HG03025 (cell line): Measurements from ENCODE around the gene CAST.

Source experiments
- ATAC-seq: cut with Tn5 transposase; IDR thresholded peaks from one replicate; pipeline ENCODE4 v1.9.1; 2021; ENCODE audit warnings: mild to moderate bottlenecking, moderate library complexity; ENCODE audit not compliant: unreplicated experiment, low FRiP score

The CAST gene

DNA sequence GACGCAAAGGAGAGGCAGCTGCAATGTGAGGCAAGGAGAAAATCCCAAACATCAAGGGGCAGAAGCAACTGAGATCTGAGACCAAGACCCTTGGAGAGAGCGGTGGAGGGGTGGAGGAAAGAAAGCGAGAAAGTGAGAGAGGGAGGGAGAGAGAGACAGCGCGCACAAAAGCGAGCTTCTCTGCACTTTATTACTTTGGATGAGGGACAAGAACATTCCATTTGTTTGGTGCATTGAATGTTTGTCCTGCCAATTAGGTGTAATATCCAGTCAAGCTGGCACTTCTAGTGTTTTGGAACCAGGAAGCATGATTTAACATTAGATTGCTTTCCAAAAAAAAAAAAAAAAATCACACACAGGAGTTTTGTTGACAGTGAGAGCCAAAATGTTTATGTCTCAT is 1.4 kb downstream of the CAST start:
- no peak for ATAC-seq

DNA sequence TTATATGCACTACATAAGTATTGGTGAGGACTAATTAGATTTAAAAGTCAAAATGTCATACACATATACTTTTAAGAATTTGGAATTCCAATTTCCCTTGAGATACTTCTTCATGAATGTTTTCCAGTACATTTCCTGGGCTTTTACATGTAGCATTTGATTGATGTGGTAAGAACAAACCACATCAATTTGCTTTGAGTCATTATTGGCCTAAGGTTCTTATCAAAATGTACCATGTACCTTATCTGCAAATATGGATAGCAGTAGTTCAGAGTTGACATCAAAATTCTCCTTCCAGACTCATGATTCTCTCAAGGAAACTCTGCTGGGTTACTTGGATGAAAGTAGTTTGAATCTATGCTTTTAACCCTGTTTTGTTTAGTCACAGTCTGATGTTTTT is 2.5 kb downstream of the CAST start:
- no peak for ATAC-seq

DNA sequence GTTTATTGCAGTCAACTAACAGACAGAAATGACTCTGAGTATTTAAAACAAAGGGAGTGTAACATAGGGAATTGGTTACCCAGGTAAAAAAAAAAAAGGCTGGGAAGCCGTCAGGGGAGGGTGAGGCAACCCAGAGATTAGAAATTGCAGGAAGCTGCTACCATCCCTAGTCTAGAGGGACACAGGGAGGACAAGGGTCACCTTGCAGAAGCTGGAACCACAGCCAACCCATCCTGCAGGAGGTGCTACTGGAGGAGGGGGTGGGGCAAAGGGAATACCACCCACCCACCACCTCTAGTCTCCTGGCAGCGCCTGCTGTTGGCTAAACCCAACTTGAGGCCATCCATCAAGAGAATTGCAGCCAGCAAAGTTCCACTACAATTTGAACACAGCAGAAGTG is 6.5 kb downstream of the CAST start:
- ATAC-seq, result no peak

DNA sequence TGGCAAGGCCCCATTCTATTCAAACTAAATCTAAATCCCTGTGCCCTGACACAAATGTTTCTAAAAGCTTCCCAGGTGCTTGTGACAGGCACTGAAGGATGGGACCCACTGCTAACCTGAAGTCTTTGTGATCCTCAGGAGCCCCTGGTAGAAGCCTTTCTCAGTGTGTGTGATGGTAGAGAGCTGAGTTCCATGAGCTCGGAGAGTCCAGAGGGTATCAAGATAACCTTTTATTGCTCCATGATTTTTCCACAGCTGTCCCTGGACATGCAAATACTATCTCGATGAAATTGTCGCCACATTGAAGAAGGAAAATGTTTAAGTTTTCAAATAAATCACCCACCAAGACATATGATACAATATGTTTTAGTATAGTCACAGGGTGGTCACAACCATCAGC is 7.7 kb downstream of the CAST start:
- ATAC-seq, result no peak

DNA sequence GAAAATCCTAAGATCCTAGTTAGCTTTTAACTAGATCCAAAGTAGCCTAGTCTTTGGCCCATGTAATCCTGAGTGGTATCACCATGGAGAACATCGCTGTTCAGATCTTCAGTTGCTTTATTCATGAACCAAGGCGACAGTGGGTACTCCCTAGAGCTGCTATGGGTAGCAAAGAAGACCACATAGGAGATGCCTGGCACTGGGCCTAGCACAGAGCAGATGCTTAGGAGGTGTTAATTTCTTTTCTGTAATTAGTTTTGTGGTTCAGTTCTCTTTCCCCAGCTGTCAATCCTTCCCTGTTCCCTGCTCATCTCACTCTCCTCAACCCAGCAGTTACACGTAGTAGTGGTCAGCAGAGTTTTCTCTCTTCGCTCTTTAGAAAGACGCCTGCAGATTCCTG is 9.3 kb downstream of the CAST start:
- no peak for ATAC-seq

DNA sequence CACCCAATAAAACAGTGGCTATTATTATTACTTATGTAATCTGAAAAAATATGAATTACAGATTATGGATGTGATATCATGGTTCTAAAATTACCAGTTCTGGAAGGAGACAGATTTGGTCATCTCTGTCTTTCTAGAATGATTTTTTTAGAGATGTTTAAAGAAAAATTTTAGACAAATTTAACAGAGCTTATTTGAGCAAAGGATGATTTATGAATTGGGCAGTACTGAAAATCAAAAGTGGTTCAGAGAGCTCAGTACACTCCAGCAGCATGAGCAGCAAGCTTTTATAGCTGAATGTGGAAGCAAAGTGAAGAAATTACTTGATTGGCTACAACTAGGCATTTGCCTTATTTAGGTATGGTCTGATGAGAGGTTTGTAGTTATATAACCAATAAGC is 11.0 kb downstream of the CAST start:
- no peak for ATAC-seq

DNA sequence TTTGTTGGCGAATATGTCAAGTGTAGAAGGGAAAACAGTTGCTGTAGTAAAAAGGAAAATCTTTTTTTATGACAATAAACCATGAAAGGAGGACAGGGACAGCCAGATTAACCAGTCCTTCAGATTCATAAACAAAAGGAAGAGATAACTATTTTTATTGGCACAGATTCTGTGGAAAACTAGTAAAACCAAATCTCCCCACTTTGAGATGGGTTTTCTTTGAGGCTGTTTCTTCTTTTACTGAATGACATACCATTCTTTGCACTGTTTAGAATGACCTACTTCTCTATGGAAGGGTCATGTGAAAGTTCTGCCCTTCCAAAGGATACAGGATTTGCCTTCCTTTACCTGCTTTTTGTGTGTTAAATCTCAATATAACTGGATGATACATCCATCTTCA is 13.7 kb downstream of the CAST start:
- no peak for ATAC-seq

DNA sequence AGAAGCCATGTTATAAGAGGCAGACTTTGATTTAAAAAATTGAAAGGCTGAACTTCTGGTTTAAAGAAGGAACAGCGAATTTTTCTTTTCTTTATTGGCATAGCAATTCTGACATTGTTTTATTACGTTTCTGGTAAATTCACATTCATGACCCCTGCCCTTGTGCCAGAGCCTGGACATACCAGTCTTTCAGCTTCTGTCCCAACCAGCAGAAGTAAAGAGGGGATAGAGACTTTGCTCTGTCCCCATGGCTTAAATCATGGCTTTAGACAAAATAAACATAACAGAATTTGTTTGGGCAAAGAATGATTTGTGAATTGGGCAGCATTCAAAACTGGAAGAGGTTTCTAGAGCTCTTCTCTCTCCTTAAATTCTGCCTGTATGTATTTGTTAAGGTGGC is 15.3 kb downstream of the CAST start:
- no peak for ATAC-seq

DNA sequence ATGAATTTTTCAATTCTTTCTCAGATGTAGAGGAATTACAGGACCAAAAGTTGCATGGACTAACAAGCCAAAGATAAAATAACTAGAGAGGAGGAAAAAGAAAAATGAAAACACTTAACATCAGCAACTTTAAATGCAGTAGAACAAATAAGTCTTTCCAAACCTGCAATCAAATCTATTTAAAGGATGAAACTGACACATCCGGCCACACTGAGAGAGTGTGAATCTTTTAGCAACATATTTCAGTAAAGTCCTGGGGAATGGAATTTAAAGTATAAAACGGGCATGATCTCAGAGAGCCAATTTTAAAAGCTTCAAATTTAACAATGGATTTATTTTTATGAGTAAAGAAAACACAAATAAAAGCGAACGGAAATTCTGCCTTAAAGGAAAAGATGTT is 17.1 kb downstream of the CAST start:
- ATAC-seq, result no peak

DNA sequence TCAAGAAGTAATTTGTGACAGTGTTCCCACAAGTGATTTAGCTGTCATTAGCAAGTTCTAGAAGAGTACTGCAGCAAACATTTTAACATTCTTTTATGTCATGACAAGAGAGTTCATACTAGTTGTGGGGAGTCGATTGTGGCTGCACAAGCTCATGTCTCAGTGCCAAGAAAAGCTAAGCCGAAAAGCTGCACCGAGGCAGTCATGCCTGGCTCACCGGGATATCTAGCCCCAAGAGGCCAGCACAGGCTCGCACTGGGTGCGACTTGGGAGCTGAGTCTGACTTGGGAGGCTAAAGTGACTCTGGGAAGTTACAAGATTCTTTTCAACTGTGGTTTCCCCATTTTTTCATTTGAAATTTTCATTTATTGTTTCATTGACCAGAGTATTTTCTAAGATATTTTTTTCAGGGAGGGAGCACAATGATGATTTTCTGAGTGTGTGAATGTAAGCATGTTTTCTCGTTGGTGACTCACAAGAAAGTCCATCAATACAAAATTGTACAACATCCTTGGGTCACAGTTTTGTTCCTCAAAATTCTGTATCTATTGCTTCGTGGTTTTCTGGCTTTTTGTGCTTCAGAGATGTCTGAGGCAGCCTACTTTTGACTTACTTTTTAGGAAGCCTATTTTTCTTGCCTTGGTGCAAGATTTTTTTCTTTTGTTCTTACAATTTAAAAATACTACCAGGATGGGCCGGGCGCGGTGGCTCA is 18.7 kb downstream of the CAST start:
- no peak for ATAC-seq

DNA sequence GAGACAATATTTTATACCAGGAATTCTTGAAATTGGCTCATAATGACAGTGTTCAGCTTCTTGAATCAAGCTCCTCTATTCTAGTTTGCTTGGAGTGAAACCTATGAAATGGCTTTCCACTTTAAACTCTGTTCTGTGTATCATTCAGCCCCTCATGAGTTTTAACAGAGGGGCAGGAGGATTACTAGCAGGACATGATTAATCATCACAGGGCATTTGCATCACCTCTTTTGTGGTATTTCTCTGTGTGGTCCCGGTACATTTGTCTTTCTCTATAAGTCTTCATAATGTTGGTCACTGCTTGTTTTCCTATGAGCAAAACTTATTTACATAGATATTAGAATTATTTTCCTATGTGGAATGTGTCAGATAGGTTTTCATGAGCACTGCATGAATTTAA is 21.2 kb downstream of the CAST start:
- no peak for ATAC-seq

DNA sequence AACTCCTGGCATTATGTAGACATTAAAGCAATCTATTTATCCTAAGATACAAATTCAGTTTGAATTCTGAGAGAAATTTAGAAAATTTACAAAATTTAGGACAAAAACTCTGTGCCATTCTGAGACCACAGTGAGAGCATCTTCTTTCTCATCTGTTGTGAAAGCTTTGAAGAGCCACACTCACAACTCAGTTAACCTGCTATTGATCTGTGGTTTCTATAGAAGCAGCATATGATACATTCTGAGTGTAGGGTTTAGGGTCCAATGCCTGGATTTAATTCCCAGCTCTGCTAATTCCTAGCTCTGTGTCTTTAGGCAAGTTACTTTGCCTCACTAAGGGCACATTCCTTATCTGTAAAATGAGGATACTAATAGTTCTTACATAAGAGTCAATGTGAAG is 21.6 kb downstream of the CAST start:
- no peak for ATAC-seq

DNA sequence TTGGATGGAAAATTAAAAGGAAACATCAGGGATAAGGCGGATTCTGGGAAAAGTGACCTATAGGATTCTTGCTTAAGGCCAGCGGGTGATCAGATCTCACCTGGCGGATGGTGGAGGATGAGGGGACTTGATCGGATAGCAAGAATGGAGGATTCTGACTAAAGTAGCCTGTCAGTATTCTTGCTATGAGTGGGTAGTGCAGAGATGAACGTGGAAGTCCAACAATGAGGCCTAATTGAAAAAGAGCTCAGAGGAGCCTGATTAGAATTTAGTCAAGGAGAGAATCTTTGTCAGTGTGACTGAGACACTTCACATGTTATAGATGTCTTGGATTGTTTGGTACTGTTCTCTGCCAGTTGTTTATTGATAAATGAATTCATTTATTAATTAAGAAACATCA is 24.9 kb downstream of the CAST start:
- no peak for ATAC-seq

DNA sequence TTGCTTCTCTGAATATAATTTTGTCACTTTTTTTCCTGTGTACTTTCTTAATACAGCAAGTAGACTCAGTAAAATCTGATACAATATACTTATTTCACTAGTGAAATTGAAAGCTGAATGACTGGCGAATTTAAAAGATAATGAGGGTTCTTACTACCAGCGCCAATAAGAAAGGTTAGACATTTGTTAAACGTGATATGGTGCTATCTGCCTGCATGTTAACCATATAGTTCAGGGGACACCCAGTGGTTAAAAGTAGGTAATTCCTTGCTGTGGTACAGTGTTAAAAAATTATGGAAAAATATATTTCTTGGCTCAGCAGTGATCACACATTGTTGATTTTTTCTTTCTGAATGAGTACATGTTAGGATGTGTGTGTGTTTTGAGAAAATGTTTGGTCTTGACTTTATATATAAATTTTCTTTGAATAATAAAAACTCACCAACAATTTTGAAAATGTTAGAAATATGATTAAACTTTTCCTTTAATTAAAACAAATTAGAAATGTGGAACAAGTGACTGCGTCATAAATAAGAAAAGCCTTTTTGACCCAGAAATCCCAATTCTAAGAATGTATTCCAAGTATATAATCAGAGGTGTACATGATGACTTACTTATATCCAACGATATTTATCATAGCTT is 25.8 kb downstream of the CAST start:
- ATAC-seq, result no peak

DNA sequence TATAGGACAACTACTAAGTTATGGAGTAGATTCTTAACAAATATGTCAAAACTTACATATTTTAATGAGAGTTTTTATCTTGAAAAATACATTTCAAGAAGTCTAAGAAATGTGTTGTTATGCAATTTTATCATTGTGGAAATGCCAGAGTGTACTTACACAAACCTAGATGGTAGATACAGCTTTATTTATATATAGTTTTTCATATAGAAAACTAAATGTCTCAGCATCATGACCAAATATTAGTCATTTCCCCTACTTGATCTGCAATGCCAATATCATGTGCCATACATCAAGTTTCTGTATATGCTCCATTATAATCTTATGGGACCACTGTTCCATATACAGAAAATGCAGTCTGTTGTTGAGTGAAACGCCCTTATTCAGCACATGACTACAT is 28.7 kb downstream of the CAST start:
- no peak for ATAC-seq

DNA sequence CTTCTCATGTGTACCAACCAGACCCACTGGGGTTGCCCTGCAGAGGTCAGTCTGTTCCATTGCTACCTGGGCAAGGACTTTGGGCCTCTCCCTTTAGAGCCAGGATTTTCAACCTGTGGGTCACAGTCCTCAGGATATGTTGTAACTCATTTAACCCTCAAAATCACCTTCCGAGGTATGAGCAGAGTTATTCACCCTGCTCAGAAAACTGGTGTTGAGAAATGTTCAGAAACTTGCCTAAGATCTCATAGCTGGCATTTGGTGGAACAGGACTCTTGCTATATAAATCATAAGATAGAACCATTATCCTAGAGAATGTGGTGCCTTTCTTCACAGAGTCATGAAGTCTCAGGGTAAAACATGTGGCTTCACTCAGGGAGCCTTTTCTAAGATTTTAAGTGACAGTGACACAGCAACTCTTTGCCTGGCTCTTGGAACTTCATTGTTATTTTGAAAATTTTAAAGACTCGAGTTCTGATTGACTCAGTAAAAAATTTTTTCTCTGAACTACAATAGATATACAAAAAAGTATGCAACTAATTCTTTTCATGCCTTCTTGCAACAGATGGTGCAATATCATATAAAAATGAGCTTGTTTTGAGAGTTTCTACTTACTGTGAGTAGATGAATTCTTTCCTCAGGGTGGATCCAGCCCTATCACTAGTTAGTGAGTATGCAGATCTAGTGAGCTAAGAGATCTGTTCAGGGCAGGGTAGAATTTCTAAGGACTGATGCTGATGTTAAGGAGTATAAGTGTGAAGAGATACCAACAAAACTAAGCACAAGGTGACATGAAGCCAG is 29.5 kb downstream of the CAST start:
- no peak for ATAC-seq

DNA sequence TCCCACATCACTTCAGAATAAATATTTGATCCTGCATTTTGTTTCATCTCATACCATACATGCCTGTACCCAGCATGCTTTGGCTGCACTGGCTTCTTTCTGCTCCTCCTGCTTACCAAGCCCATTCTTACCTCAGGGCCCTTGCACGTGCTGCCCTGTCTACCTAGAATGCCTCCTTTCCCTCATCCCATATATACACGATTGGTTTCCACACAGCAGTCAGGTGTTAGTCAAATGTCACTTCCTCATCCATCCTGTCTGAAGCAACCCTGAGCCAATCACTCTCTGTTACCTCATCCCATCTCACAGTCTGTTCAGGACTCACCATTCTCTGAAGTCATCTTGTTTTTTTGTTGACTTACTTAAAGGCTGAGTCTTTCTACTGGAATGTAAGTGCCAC is 30.3 kb downstream of the CAST start:
- ATAC-seq, result no peak

DNA sequence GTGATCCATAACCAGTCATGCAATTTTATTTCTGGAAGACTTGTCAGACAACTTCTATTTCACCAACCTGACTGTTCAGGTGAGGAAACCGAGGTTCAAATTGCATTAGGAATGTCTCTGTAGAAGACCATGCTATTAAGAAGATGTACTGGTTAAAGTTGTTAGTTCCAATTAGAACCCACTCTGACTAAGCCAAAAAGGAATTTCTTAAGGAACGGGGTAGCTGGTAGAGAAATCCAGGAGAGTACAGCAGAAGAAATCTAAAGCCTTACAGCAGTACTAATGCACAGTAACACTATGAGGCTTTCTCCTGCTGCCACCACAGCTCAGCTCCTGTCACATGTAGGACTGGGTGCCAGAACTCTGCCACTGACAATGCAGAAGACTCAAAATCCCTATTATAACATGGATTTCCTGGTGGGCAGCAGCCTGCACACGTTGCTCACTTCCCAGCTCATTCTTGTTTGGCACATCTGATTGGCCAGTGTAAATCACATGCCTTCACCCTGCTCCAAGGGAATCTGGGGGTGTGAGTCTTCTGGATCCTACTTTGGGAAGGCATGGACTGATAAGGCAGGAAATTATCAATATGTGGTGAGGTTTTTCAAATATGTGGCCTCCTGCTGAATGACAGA is 37.1 kb downstream of the CAST start:
- ATAC-seq, result no peak

DNA sequence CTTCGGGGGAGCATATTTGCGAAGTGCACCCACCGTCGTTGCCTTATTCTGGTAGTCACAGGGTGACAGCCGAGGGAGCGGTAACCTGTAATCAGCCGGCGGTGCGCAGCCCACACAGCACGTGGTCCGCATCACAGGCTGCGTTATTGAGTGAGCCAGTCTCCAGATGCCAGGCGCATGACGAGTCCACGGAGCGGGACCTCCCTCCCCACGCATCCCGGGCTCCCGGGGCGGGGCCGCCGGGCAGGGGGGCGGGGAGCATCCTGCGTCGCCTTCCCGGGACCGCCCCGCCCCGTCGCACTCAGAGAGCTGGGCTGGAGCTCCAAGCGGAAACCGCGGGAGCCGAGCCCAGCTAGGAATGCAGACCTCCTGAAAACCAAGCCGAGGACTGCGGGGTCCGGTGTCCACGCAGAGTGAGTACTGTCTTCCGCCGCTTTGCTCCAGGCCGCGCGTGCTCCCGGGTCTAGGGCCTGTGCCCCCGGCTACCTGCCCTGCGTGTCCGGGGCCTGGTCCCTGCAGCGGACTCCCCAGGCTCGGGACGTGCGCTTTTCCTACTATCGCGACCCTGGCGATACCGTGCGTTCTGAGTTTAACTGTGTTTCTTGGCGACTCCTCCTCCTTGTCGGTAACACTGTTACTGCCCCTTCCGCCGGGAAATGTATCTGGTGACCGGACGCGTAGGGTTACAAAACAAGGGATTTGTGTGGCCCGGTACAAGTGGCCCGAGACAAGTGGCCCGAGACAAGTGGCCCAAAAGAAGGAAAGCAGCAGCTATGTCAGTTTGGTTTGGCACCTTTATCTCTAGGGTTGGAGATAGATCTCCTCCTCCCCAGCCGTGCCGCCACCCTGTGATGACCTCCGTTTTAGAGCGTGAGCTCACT is 40.6 kb downstream of the CAST start:
- peak; percentile 45 for ATAC-seq

DNA sequence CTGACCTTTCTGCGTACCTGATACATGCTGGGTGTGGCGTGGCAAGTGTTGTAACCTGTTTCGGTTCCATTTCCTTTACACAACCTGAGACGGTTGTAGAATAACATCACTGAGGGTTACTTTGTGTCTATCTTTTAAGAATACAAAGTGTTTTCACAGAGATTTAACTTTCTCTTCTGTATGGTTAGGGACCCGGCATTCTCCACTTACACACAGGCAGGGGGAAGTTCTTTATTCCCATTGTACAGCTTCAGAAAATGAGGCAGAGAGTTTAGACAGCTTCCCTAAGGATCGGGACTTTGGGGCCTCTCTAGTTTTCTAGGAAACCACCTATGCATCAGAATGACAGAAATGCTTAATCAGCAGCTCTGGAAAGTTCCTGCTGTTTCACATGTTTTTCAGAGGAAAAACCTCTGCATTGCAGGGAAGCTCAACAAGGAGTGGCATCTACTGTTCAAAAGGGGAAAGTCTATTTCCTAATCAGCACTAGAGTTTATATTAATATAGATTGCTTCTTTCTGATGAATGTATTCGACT is 41.3 kb downstream of the CAST start:
- peak; percentile 87 for ATAC-seq
